ENCODE measurements around the gene EPHB6. TPM values are rescaled to one million over a fixed set of nuclear protein-coding genes. Genes with fewer than 3 reads are reported as not detected.

EPHB6 gene
- total RNA-seq, 2 donors from 2014 or later: 33.2 to 36.9 TPM

DNA sequence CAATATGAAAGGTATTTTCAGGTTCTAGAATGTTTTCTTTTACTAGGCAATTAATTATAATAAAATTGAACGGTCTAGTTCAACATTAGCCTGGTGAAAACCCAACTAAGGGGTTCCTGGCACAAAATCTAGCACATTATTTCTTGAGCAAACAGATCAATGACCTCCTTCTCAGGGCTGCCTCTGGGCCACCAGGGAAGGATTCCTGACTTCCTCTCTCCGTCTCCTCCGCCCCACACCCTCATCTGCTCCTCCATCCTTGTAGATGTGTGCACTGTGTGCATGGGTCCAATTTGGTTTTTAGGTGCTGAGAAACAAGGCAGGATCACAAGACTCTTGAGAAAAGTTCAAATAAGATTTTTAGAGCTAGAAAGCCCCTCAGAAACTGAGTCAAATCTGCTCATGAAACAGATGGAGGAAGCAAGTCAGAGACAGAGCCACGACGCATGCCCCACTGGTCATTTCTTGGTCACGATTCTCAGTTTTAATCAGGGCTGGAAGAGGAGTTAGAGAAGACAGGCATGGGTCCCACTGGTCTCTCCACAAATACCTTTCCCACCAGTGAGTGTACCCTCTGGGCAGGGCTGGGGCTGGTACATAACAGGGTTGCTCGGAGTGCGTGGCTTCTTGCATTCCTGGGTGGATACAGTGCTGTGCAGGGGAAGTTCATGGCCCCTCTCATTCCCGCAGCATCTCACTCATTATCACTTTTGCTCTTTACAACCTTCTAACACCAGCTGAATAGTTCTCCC, 26.9 kb downstream of the EPHB6 start:
- Mint-ChIP-seq H3K9me3 (no peaks in the 10 kb centered on the region), H3K27ac (no peak overlapping the region), H3K4me3 (no peak overlapping the region), H3K27me3 (ENCODE audit: insufficient read depth) (peaks cover 22% of the 10 kb centered on the region), H3K4me1 (peaks cover 7% of the 10 kb centered on the region), H3K36me3 (ENCODE audit: low read depth) (no peaks in the 10 kb centered on the region)
- peaks cover 5% of the 10 kb centered on the region for H3K27me3 ChIP-seq (ENCODE audit: control insufficient read depth, insufficient read depth, low read length, poor library complexity, severe bottlenecking)
- H3K4me1 ChIP-seq (ENCODE audit: control insufficient read depth, insufficient read depth, low read length): no peaks in the 10 kb centered on the region
- H3K27ac ChIP-seq (ENCODE audit: low read depth, low read length): no peak overlapping the region
- TF ChIP-seq, protein P1, sequence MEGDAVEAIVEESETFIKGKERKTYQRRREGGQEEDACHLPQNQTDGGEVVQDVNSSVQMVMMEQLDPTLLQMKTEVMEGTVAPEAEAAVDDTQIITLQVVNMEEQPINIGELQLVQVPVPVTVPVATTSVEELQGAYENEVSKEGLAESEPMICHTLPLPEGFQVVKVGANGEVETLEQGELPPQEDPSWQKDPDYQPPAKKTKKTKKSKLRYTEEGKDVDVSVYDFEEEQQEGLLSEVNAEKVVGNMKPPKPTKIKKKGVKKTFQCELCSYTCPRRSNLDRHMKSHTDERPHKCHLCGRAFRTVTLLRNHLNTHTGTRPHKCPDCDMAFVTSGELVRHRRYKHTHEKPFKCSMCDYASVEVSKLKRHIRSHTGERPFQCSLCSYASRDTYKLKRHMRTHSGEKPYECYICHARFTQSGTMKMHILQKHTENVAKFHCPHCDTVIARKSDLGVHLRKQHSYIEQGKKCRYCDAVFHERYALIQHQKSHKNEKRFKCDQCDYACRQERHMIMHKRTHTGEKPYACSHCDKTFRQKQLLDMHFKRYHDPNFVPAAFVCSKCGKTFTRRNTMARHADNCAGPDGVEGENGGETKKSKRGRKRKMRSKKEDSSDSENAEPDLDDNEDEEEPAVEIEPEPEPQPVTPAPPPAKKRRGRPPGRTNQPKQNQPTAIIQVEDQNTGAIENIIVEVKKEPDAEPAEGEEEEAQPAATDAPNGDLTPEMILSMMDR (conservative IDR thresholded peaks at IDR 0.05): no peak
- H3K9me3 ChIP-seq (ENCODE audit: control insufficient read depth, low read length): no peaks in the 10 kb centered on the region
- H3K36me3 ChIP-seq (ENCODE audit: control insufficient read depth, insufficient read depth, low read length): no peaks in the 10 kb centered on the region
- no peak overlapping the region for H3K9ac ChIP-seq (ENCODE audit: extremely low read depth, low read length, poor library complexity, severe bottlenecking)
- WGBS, 2 experiments (ENCODE audit: insufficient coverage in 1 of 2, insufficient read length in 1 of 2): 92 to 93% methylated on average over 6 to 9 of the region's 9 CpGs
- peak; percentile 30 for DNase-seq
- H3K4me3 ChIP-seq (ENCODE audit: low read length): no peak overlapping the region

DNA sequence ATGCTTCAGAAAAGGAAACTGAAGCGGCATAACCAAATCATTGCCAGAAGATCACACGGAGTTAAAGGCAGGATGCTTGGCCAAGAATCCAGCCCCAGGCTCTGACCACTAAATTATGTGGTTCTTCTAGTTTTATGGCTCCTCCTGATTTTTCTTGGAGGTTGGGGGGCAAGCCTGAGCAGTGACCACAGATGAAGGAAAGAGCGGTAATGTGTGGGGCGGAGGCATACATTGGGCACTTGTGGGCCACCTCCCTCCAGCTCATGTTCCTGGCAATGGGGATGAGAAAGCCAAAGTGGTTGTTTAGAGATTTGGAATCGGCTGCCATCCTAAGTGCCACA, 27.4 kb downstream of the EPHB6 start:
- Histone ChIP-seq H3K4me1 (ENCODE audit: control insufficient read depth, insufficient read depth, low read length) (no peaks in the 10 kb centered on the region), H3K36me3 (ENCODE audit: control insufficient read depth, insufficient read depth, low read length) (no peaks in the 10 kb centered on the region), H3K4me3 (ENCODE audit: low read length) (no peak overlapping the region), H3K9me3 (ENCODE audit: control insufficient read depth, low read length) (no peaks in the 10 kb centered on the region), H3K9ac (ENCODE audit: extremely low read depth, low read length, poor library complexity, severe bottlenecking) (no peak overlapping the region), H3K27ac (ENCODE audit: low read depth, low read length) (no peak overlapping the region), H3K27me3 (ENCODE audit: control insufficient read depth, insufficient read depth, low read length, poor library complexity, severe bottlenecking) (peaks cover 5% of the 10 kb centered on the region)
- no peaks in the 10 kb centered on the region for H3K9me3 Mint-ChIP-seq
- TF ChIP-seq, protein P1 (conservative IDR thresholded peaks at IDR 0.05): no peak
- no peak overlapping the region for H3K27ac Mint-ChIP-seq
- H3K4me1 Mint-ChIP-seq: peaks cover 7% of the 10 kb centered on the region
- H3K36me3 Mint-ChIP-seq (ENCODE audit: low read depth): no peaks in the 10 kb centered on the region
- peaks cover 21% of the 10 kb centered on the region for H3K27me3 Mint-ChIP-seq (ENCODE audit: insufficient read depth)
- WGBS, 2 experiments (ENCODE audit: insufficient coverage in 1 of 2, insufficient read length in 1 of 2): 87 to 100% methylated on average over 2 to 5 of the region's 5 CpGs
- DNase-seq: peak; percentile 1
- H3K4me3 Mint-ChIP-seq: no peak overlapping the region

DNA sequence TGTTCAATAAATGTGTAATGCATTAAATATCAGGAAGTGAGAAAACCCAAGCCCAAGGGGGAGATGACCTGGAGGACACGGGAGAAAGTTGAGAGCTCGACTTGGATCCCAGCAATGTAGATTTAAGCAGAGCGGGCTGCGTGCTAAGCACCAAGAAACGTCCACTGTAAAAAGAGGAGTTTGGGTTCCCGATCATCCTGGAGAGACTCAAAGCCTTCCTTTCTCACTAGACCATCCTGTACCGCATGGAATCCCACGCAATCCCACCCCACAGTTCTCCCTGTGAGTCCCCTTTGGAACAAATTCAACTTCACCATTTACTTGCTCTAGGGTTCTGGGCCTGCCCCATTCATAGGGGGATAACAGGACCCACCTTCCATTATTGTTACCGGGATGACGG, 28.3 kb downstream of the EPHB6 start:
- H3K9me3 Mint-ChIP-seq: no peaks in the 10 kb centered on the region
- H3K27ac Mint-ChIP-seq: no peak overlapping the region
- peak; percentile 20 for DNase-seq
- H3K4me1 Mint-ChIP-seq: peaks cover 8% of the 10 kb centered on the region
- H3K4me3 Mint-ChIP-seq: no peak overlapping the region
- 93 to 98% methylated on average over 10 of the region's 10 CpGs for WGBS, 2 experiments (ENCODE audit: insufficient coverage in 1 of 2, insufficient read length in 1 of 2)
- H3K27me3 Mint-ChIP-seq (ENCODE audit: insufficient read depth): peaks cover 19% of the 10 kb centered on the region
- TF ChIP-seq, protein P1 (conservative IDR thresholded peaks at IDR 0.05): no peak
- H3K36me3 ChIP-seq (ENCODE audit: control insufficient read depth, insufficient read depth, low read length): no peaks in the 10 kb centered on the region
- no peak overlapping the region for H3K27ac ChIP-seq (ENCODE audit: low read depth, low read length)
- no peaks in the 10 kb centered on the region for H3K36me3 Mint-ChIP-seq (ENCODE audit: low read depth)
- no peak overlapping the region for H3K9ac ChIP-seq (ENCODE audit: extremely low read depth, low read length, poor library complexity, severe bottlenecking)
- no peaks in the 10 kb centered on the region for H3K4me1 ChIP-seq (ENCODE audit: control insufficient read depth, insufficient read depth, low read length)
- H3K4me3 ChIP-seq (ENCODE audit: low read length): no peak overlapping the region
- H3K9me3 ChIP-seq (ENCODE audit: control insufficient read depth, low read length): no peaks in the 10 kb centered on the region
- H3K27me3 ChIP-seq (ENCODE audit: control insufficient read depth, insufficient read depth, low read length, poor library complexity, severe bottlenecking): peaks cover 5% of the 10 kb centered on the region

All from endodermal cell (in vitro differentiated cells).